ENCODE measurements around the gene TMEM135.

DNA sequence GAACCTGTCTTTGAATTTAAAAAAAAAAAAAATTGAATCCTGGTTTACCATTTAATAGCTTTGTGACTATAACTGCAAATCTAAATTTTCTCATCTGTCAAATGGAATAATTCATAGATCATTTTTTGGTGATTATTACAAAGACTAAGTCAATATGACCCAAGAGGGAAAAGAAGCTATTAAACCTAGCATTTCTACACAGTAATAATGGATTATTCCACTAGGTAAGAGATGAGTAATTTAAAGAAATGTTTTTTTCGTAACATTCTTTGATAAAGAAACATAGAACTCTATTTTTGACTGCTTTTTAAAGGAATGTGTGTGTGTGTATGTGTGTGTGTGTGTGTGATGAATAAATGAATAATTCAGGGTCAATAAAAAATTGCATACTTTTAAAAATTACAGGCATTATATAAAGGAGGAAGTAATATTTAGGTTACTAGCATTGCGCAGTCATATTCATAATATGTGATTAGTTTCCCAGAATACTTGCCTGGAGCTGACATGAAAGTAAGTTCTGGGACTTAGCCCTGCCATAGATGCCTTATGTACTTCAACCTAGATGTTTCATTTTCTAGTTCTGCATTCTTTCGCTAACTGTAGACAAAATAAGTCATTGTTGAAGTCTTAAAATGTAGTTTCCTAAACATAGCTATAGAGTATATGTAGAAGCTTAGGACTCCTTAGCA is 72.9 kb downstream of the TMEM135 start:
- TF ChIP-seq, protein P1, sequence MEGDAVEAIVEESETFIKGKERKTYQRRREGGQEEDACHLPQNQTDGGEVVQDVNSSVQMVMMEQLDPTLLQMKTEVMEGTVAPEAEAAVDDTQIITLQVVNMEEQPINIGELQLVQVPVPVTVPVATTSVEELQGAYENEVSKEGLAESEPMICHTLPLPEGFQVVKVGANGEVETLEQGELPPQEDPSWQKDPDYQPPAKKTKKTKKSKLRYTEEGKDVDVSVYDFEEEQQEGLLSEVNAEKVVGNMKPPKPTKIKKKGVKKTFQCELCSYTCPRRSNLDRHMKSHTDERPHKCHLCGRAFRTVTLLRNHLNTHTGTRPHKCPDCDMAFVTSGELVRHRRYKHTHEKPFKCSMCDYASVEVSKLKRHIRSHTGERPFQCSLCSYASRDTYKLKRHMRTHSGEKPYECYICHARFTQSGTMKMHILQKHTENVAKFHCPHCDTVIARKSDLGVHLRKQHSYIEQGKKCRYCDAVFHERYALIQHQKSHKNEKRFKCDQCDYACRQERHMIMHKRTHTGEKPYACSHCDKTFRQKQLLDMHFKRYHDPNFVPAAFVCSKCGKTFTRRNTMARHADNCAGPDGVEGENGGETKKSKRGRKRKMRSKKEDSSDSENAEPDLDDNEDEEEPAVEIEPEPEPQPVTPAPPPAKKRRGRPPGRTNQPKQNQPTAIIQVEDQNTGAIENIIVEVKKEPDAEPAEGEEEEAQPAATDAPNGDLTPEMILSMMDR (IDR thresholded peaks at IDR 0.05), result no peak
- no peak for TF ChIP-seq POLR2A (IDR thresholded peaks at IDR 0.05)

All from right lobe of liver (tissue), 4 donors.